ENCODE results near the gene DGKB. TPM values are rescaled to one million over a fixed set of nuclear protein-coding genes. Genes with fewer than 3 reads are reported as not detected.

Gene DGKB
- polyA plus RNA-seq, 6 donors from 2014 or later, result not detected

GRCh38 chr7:14786314-14786895, 116.1 kb downstream of the DGKB start:
- H3K27ac Mint-ChIP-seq, result no peak overlapping the region
- H3K9me3 Mint-ChIP-seq, result peaks cover 0 to 2% (median 0%) of the 10 kb centered on the region in 7 donors
- no peak overlapping the region for H3K4me3 Mint-ChIP-seq
- no peaks in the 10 kb centered on the region for H3K27me3 Mint-ChIP-seq
- ATAC-seq (ENCODE audit: low read depth in 2 of 2) (no peak), DNase-seq (no peak)
- no peaks in the 10 kb centered on the region for H3K36me3 Mint-ChIP-seq
- H3K4me1 Mint-ChIP-seq, result no peaks in the 10 kb centered on the region

GRCh38 chr7:14777806-14778205, 124.7 kb downstream of the DGKB start:
- H3K9me3 Mint-ChIP-seq, result peaks cover 3 to 28% (median 13%) of the 10 kb centered on the region in 7 donors
- DNase-seq (no peak), ATAC-seq (ENCODE audit: low read depth in 2 of 2) (no peak)
- H3K4me1 Mint-ChIP-seq, result no peaks in the 10 kb centered on the region
- no peak overlapping the region for H3K27ac Mint-ChIP-seq
- no peak overlapping the region for H3K4me3 Mint-ChIP-seq
- H3K36me3 Mint-ChIP-seq, result no peaks in the 10 kb centered on the region
- H3K27me3 Mint-ChIP-seq, result no peaks in the 10 kb centered on the region

- no peak for ATAC-seq (ENCODE audit: low read depth in 2 of 2)
- Mint-ChIP-seq H3K4me3 (no peak overlapping the region), H3K36me3 (no peaks in the 10 kb centered on the region), H3K9me3 (peaks cover 6 to 25% (median 13%) of the 10 kb centered on the region in 7 donors), H3K4me1 (no peaks in the 10 kb centered on the region), H3K27me3 (no peaks in the 10 kb centered on the region), H3K27ac (no peak overlapping the region)
- DNase-seq, result no peak
Observed at GRCh38 chr7:14776266-14776665, 126.3 kb downstream of the DGKB start.

DNA sequence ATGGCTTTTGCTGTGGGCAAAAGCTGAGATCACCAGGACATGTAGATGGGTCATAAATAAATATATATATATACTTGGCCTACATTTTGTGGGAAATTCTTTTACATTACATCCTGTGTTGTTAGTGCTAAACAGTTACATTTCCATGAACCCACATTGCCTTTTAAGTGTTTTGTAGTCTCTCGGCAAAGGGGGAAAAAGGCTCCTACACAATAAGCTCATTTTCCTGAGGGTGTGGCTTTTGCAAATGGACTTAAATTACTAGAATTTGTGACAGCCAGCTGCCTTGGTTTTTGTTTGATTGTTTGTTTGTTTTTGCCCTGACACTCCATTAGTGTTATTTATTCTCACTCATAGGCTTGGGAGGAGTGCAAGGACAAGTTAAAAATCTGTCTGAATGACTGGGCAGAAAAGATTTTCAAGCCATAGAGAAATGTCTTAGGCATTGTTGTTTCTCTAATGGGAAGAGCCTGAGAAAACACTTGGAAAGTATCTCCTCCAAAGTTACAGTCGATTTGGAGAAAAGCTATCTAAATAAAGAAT, 128.8 kb downstream of the DGKB start:
- ATAC-seq (ENCODE audit: low read depth in 2 of 2) (no peak), DNase-seq (no peak)
- H3K9me3 Mint-ChIP-seq, result peaks cover 8 to 20% (median 13%) of the 10 kb centered on the region in 7 donors
- no peak overlapping the region for H3K4me3 Mint-ChIP-seq
- no peaks in the 10 kb centered on the region for H3K36me3 Mint-ChIP-seq
- no peaks in the 10 kb centered on the region for H3K27me3 Mint-ChIP-seq
- H3K4me1 Mint-ChIP-seq, result no peaks in the 10 kb centered on the region
- no peak overlapping the region for H3K27ac Mint-ChIP-seq

GRCh38 chr7:14770614-14771013, 131.9 kb downstream of the DGKB start:
- H3K4me1 Mint-ChIP-seq, result no peaks in the 10 kb centered on the region
- H3K27me3 Mint-ChIP-seq, result no peaks in the 10 kb centered on the region
- no peaks in the 10 kb centered on the region for H3K36me3 Mint-ChIP-seq
- H3K4me3 Mint-ChIP-seq, result no peak overlapping the region
- H3K27ac Mint-ChIP-seq, result no peak overlapping the region
- DNase-seq (no peak), ATAC-seq (ENCODE audit: low read depth in 2 of 2) (no peak)
- H3K9me3 Mint-ChIP-seq, result peaks cover 1 to 6% (median 3%) of the 10 kb centered on the region in 7 donors

GRCh38 chr7:14769261-14769660, 133.3 kb downstream of the DGKB start:
- no peaks in the 10 kb centered on the region for H3K4me1 Mint-ChIP-seq
- no peaks in the 10 kb centered on the region for H3K36me3 Mint-ChIP-seq
- no peak overlapping the region for H3K4me3 Mint-ChIP-seq
- no peak overlapping the region for H3K27ac Mint-ChIP-seq
- ATAC-seq (ENCODE audit: low read depth in 2 of 2) (no peak), DNase-seq (no peak)
- no peaks in the 10 kb centered on the region for H3K27me3 Mint-ChIP-seq
- H3K9me3 Mint-ChIP-seq, result peaks cover 0 to 5% (median 0%) of the 10 kb centered on the region in 7 donors

- DNase-seq (no peak), ATAC-seq (ENCODE audit: low read depth in 2 of 2) (no peak)
- H3K9me3 Mint-ChIP-seq, result peaks cover 0 to 7% (median 4%) of the 10 kb centered on the region in 7 donors
- no peaks in the 10 kb centered on the region for H3K27me3 Mint-ChIP-seq
- H3K27ac Mint-ChIP-seq, result no peak overlapping the region
- H3K4me1 Mint-ChIP-seq, result no peaks in the 10 kb centered on the region
- no peak overlapping the region for H3K4me3 Mint-ChIP-seq
- no peaks in the 10 kb centered on the region for H3K36me3 Mint-ChIP-seq
Observed at GRCh38 chr7:14767716-14768425, 134.7 kb downstream of the DGKB start.

GRCh38 chr7:14766747-14767146, 135.8 kb downstream of the DGKB start:
- Mint-ChIP-seq H3K9me3 (peaks cover 0 to 7% (median 4%) of the 10 kb centered on the region in 7 donors), H3K27ac (peak overlapping the region in 1 of 6 donors; percentile 4), H3K36me3 (no peaks in the 10 kb centered on the region), H3K4me1 (no peaks in the 10 kb centered on the region), H3K4me3 (no peak overlapping the region), H3K27me3 (no peaks in the 10 kb centered on the region)
- ATAC-seq (ENCODE audit: low read depth in 2 of 2) (no peak), DNase-seq (no peak)

- no peaks in the 10 kb centered on the region for H3K36me3 Mint-ChIP-seq
- H3K9me3 Mint-ChIP-seq, result peaks cover 0 to 7% (median 2%) of the 10 kb centered on the region in 7 donors
- H3K4me1 Mint-ChIP-seq, result no peaks in the 10 kb centered on the region
- H3K27me3 Mint-ChIP-seq, result no peaks in the 10 kb centered on the region
- ATAC-seq (ENCODE audit: low read depth in 2 of 2) (no peak), DNase-seq (no peak)
- no peak overlapping the region for H3K4me3 Mint-ChIP-seq
- H3K27ac Mint-ChIP-seq, result no peak overlapping the region
Observed at GRCh38 chr7:14765731-14766130, 136.8 kb downstream of the DGKB start.

GRCh38 chr7:14762561-14762960, 140.0 kb downstream of the DGKB start:
- H3K36me3 Mint-ChIP-seq, result no peaks in the 10 kb centered on the region
- no peak overlapping the region for H3K27ac Mint-ChIP-seq
- no peaks in the 10 kb centered on the region for H3K27me3 Mint-ChIP-seq
- H3K4me3 Mint-ChIP-seq, result no peak overlapping the region
- ATAC-seq (ENCODE audit: low read depth in 2 of 2) (no peak), DNase-seq (no peak)
- no peaks in the 10 kb centered on the region for H3K4me1 Mint-ChIP-seq
- peaks cover 0 to 12% (median 0%) of the 10 kb centered on the region in 7 donors for H3K9me3 Mint-ChIP-seq

- Mint-ChIP-seq H3K4me3 (no peak overlapping the region), H3K9me3 (peaks cover 0 to 10% (median 0%) of the 10 kb centered on the region in 7 donors), H3K27me3 (no peaks in the 10 kb centered on the region), H3K4me1 (no peaks in the 10 kb centered on the region), H3K27ac (no peak overlapping the region), H3K36me3 (no peaks in the 10 kb centered on the region)
- DNase-seq (no peak), ATAC-seq (ENCODE audit: low read depth in 2 of 2) (no peak)
Observed at GRCh38 chr7:14761510-14762296, 140.8 kb downstream of the DGKB start.

DNA sequence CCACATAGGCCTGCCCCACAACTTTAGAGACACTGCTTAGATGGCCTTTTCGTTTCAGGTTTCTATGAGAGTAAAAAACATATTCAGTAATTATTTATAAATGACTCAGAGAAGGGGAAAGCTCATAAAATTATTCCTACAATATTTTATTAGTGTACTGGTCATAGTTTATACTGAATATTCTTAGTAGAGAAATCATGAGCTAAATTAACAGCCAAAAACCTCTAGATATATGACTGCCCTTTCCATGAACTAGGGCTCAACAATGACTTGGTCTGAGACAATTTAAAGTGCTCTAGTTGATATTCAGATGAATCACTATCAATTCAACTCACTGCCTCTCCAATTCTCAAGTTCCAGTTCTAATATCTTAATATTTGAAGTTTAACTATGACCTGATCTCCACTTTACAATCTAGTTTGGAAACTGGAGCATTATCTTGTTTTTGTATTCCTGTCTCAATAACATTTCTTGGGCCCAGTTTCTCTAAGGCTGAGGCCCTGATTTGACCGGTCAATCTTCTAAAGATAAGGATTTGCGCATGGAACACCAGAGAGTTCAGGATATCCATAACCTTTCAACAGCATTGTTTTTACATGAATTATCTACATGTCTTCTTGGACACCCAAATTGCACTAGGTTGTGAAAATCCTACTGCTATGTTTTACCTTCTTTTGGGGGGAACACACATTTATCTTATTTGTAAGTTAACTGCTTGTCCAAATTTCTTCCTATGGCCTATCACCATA, 141.6 kb downstream of the DGKB start:
- Mint-ChIP-seq H3K4me1 (no peaks in the 10 kb centered on the region), H3K27ac (no peak overlapping the region), H3K36me3 (no peaks in the 10 kb centered on the region), H3K27me3 (no peaks in the 10 kb centered on the region), H3K9me3 (peaks cover 0 to 8% (median 0%) of the 10 kb centered on the region in 7 donors), H3K4me3 (no peak overlapping the region)
- no peak for DNase-seq
- ATAC-seq (ENCODE audit: low read depth in 2 of 2), result no peak

GRCh38 chr7:14759785-14760184, 142.8 kb downstream of the DGKB start:
- H3K4me3 Mint-ChIP-seq, result no peak overlapping the region
- no peaks in the 10 kb centered on the region for H3K36me3 Mint-ChIP-seq
- no peaks in the 10 kb centered on the region for H3K27me3 Mint-ChIP-seq
- peaks cover 0 to 8% (median under 1%) of the 10 kb centered on the region in 7 donors for H3K9me3 Mint-ChIP-seq
- no peaks in the 10 kb centered on the region for H3K4me1 Mint-ChIP-seq
- ATAC-seq (ENCODE audit: low read depth in 2 of 2) (no peak), DNase-seq (no peak)
- H3K27ac Mint-ChIP-seq, result no peak overlapping the region
